Fibroblast of skin of abdomen (primary cell): Measurements from ENCODE around the gene GALNT12.

Experiments
- DNase-seq: peaks from one replicate; pipeline ENCODE4 v3.0.0-alpha.2; 2013

GALNT12 gene

GRCh38 chr9:98781588-98782383, 25.7 kb upstream of the GALNT12 start:
- no peak for DNase-seq

DNA sequence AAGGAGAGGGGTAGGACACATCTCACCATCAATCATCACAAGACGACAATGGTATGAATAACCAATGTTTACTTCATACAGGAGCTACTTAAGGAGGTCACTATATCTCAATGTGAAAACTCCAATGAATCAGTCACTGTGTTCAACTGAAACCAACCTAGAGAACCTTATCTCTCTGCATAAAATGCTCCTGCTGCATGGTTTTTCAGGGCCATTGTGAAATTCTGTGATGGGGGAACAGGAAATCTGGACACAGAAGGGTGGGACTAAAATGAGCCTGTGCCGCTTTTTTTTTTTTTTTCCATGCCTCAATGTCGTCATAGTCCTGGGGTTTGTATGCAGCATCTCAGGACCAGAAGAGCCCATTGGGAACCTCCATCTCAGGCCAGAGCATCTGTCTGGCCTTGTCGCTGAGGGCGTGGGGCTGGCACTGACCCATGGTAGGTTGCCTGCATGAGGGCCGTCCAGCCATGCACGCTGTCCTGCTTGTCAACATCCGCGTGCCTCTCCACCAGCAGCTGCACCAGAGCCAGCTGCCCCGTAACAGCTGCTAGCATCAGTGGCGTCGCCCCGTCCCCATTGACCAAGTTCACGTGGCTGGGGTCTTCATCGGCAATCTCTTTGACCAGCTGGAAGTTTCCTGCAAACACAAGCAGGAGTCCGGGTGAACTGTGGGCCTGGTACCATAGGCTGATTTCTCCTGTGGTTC, 23.8 kb upstream of the GALNT12 start:
- DNase-seq = no peak

DNA sequence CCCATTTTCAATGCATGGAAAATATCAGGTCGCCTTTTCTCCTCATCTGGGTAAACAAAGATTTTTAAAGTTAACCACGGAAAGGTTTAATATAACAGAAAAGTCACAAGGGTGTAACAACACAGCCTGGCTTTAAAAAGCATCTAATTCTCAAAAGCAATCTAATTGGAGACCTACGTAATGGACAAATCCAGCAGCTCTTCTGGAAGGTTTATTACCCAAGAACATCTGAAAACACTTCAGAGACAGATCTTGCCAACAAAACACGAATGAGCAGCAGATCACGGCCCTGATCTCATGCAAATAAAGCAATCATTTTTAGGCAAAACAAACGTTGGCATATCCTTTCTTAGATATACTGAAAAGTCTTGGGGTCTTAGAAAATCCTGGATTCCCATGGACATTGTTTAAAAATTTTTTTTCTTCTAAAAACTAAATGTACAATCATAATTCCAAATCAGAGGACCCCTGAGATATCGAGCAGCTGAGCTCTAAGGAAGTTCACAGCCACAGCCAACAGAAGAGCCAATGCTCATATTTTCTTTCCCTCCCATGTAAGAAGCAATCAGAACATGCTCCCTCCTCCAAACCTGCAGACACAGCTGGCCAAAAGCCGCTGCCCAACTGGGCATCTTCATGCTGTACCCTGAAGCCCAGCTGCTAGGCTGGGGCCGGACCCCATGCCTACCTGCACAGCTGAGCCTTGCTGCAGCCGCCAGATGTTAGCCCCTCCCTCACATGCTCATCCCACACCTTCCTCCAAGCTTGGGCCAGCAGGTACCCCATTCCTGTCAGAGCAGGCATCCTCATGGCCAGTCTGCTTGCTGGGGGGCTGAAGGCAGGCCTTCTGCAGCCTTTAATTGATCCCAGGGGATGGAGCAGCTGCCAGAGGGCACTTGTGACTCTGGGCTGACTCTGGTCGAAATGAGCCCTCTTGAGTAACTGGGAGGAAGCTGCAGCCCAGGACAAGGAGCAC, 22.4 kb upstream of the GALNT12 start:
- DNase-seq = no peak

DNA sequence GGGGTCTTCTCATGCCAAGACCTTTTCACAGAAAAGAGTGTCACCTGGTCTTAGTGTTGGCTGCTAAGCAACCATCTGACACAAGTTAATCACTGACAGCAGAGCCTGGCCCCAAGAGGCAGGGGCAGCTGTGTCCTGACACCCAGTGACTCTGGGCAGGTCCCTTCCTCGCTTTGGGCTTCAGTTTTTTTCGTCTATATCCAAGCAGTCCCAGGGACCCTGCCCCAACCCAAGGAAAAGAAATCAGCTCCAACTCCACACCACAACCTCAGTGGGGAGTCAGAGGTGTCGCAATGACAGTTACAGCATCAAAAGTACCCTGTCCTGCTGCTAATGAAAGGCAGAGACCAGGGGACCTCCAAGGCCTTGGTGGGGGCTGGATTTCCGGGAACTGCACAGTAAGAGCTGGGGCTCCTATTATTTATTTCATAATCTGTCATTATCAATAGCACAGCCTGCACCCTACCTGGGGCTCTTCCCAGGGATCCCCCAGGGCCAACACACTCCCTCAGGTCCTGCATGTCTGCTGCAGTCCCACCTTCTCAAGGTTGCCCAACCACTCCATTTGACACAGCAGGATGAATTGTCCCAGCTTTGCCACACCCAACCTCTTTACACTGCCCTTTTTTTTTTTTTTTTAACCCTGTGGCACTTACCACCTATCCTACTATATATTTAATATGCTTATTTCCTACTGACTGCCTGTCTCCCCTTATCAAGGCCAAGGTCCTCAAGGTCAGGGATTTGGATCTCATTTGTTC, 20.5 kb upstream of the GALNT12 start:
- DNase-seq = no peak

DNA sequence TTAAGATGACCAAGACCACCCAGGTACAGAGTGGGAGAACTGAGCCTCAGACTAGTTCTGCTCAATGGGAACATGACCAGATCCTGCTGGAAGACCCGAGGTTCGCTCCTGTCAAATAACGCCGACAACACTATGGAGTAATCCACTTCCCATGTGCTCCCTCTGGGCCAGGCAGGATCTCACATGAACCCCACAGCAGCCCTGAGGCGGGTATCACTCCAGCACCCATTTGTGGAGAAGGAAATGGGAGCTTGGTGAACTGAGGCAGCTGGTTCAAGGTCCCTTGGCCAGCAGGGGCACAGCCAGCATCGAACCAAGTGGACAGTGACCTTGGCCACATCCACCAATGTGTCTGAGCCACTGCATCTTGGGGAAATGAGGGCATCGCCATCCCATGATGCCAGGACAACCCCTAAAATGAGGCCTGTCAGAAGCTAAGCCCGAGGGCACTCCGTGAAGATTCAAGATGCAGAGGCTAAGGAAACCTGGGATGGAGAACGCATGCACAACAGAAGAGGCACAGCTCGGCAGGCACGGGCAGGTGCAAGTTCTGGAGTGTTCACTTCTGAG, 19.6 kb upstream of the GALNT12 start:
- DNase-seq = no peak

GRCh38 chr9:98789483-98790133, 17.9 kb upstream of the GALNT12 start:
- DNase-seq = no peak

GRCh38 chr9:98790134-98790841, 17.2 kb upstream of the GALNT12 start:
- no peak for DNase-seq

GRCh38 chr9:98790842-98791607, 16.4 kb upstream of the GALNT12 start:
- DNase-seq = peak; percentile 93

DNA sequence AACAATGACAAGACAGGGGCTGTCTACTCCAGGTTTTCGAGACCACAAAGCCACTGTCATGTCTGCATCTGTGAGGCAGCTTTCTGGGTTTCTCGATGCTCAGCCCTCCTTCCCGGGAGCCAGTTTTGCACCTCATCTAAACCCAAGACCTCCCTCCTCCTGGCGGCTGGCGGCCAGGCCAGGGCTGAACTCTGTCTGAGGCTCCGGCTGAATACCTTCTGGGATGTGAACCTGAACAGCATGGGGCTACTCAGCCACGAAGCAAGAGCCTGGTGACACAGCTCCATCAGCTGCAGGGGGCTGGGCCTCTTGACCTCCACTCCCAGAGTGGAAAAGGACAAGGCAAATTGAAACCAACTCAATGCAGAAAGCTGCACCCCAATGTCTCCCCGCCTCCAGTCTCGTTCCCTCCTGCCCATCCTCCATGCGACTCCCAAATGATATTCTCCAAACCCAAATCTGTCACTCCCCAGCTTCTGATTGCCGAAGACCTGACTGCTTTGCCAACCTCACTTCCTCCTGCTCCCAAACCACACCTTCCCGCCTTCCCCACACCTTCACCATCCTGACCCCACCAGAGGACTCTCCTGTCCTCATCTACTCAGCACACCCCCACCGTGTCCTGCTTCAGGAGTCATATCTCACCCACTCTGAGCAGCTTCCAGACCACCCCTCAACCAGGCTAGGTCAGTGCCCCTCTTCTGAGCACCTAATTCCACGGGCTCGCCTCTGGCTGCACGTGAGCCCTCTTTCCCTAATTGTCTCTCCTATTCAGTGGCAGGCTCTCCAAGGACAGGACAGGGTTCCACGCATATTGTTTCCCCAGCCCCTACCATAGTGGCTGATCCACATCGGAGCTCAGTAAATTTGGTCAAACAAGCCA, 15.6 kb upstream of the GALNT12 start:
- no peak for DNase-seq

- DNase-seq = no peak
These were observed 14.4 kb upstream of the GALNT12 start for GRCh38 chr9:98793031-98793430.

DNA sequence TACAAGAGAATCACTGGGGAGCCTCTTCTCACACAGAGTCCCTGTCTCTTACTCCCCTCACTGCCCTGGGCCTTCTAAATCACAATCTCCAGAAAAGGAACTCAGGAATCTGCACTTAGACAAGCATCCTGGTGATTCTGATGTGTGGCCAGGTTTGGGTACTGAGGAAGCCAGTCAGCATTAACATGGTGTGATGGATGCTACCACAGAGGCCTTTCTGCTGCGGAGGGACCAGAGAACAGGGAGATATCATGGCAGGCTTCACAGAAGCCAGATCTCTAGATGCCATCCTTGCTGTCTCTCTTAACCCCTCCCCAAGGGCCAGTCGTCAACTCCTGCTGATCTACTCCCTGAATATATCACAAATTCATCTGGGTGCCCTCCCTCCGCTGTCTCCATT, 12.7 kb upstream of the GALNT12 start:
- no peak for DNase-seq

DNA sequence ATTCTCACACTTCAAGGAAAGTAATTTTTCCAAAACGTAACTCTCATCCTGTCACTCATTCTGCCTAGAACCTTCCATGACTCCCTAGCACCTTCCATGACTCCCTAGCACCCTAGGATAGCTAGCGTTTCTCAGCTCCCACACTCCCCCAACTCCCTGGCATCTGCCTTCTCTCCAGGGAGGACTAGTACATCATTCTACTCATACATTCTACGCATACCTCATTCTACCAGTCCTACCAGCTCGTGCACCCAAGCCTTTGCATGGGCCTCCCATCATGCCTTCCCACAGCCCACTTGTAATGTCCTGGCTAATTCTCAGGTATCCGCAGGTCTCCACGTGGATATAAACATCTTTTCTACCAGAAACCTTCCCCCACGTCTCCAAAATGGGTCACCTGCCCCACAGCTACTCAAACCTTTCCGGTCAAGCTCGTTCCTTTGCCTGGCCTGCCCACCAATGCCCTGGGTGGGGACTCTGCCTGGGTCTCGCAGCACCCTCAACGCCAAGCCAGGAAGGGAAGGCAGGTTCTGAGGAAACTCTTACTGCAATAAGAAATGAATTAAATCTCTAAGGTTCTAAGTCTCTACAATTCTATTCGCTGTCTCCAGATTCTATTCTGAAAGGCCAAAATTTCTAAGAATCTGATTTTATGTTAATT, 12.0 kb upstream of the GALNT12 start:
- DNase-seq = no peak

- DNase-seq = peak; percentile 17
These were observed 11.5 kb upstream of the GALNT12 start for GRCh38 chr9:98795970-98796363.

GRCh38 chr9:98796364-98797101, 10.9 kb upstream of the GALNT12 start, which contains the start of gene ANKS6:
Gene ANKS6, minus strand, starts transcription at chr9:98796555. Its CDS starts 64 bp downstream, at chr9:98796491.
- peak; percentile 79 for DNase-seq

- DNase-seq = no peak
These were observed 10.0 kb upstream of the GALNT12 start for GRCh38 chr9:98797491-98797890.

DNA sequence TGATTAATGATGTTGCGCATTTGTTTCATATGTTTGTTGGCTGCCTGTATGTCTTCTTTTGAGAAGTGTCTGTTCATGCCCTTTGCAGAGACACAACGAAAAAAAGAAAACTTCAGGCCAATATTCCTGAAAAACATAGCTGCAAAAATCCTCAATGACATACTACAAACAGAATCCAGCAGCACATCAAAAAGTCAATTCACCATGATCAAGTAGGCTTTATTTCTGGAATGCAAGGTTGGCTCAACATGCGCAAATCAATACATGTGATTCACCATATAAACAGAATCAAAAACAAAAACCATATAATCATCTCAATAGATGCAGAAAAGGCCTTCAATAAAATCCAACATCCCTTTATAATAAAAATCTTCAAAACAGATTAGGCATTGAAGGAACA, 9.2 kb upstream of the GALNT12 start:
- no peak for DNase-seq

- no peak for DNase-seq
These were observed 5.9 kb upstream of the GALNT12 start for GRCh38 chr9:98801561-98801960.
